GM10266 (cell line): ENCODE results near the gene DCAF5.

Experiments used
- DNase-seq: peaks from one replicate; pipeline ENCODE4 v3.0.0; 2012; ENCODE audit errors: extremely low spot score
- TF ChIP-seq, protein P1 (sequence below): IDR thresholded peaks from 2 replicates; pipeline ENCODE4 v1.5.1; 2012; ENCODE audit warnings: mild to moderate bottlenecking, low read depth; ENCODE audit not compliant: control insufficient read depth, insufficient read depth; ENCODE audit errors: missing control alignments

DCAF5 gene

DNA sequence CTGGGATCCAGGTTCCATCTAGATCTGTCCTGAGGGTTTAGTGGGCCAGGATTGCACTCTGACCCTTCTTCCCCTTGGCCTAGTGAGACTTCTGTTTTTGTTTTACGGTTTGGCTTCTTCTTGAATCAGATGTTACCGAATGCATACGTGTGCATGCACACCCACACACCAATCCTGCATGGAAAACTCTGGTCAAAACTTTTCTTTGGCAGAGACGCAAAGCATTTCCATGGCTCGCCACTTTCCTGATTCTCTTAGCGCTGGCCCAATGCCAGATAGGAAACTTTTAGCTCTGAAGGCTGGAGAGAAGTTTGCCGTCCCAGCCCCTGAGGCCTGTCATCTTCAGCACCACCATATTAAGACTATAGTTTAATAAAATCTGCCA lies 106.5 kb downstream of the DCAF5 start:
- TF ChIP-seq, protein P1, sequence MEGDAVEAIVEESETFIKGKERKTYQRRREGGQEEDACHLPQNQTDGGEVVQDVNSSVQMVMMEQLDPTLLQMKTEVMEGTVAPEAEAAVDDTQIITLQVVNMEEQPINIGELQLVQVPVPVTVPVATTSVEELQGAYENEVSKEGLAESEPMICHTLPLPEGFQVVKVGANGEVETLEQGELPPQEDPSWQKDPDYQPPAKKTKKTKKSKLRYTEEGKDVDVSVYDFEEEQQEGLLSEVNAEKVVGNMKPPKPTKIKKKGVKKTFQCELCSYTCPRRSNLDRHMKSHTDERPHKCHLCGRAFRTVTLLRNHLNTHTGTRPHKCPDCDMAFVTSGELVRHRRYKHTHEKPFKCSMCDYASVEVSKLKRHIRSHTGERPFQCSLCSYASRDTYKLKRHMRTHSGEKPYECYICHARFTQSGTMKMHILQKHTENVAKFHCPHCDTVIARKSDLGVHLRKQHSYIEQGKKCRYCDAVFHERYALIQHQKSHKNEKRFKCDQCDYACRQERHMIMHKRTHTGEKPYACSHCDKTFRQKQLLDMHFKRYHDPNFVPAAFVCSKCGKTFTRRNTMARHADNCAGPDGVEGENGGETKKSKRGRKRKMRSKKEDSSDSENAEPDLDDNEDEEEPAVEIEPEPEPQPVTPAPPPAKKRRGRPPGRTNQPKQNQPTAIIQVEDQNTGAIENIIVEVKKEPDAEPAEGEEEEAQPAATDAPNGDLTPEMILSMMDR: no peak
- no peak for DNase-seq

DNA sequence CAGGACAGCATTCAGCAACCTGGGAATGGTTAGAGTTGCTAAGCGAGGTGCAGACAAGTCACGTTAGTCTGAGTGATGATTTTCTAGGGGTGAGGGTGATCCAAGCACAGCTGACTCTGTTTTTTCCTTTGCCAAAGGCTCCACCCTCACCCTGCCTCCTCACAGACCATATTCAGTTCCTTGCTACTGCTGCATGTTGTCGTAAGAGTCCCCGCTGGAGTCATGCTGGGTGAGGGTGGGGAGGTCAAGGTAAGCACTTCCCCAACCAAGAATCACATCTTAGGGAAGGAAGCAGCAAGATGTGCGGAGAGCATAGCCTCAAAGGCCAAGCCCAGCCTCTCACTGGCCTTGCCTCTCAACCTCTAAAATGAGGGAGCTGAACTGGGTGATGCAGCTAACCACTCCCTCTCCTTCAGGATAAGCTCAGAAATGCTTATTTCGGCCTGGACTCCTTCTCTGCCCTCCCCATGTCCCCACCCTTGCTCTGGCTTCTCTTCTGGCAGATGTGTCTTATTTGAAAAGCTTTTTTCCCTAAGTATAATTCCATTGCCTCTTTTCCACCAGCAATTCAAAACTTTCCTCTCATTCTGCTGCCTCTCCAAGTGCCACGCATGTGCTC lies 107.0 kb downstream of the DCAF5 start:
- TF ChIP-seq, protein P1: no peak
- DNase-seq: no peak

DNA sequence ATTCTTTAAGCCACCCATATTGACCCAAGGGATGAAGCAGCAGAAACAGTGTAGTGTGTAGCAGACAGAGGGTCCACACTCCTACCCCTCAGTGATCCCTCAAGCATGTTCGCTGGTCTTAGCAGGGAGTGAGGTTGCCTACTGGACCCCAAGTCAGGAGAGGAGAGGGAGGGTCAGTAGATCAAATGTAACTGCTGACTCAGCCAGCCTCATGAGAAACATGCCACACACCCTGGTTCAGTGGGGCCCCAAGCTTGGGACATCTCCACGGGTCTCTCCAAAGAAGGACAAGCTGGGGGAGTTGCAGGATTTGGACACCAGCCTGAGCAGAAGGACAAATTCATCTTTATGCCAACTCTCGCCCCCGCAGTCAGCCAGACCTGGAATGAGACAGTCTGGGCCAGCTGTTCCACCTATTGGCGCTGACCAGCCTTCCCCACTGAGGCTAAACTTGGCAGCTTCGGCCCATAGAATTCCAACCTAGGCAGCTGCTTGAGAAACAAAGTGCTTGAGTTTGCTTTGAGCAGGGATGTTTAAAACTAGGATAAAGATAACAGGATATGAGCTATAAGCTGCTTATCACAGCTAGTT lies 107.9 kb downstream of the DCAF5 start:
- TF ChIP-seq, protein P1: no peak
- DNase-seq: no peak

DNA sequence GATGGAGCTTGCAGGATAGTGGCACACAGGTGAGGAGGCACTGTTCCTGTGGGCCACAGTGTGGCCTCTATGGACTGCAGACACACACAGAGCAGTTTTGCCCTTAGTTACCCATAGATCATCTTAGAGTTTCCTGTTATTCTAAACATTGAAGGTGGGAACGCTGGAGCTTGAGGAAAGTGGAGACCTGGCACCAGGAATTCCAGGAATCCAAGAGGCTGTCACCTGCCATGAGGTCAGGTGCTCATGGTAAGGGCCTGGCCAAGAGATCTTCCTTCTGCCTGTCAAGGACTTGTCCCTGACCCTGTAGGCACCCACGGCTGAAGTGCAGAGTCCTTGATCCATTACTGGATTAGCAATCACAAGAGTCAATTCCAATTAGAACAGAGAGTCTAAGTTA lies 108.6 kb downstream of the DCAF5 start:
- TF ChIP-seq, protein P1: no peak
- no peak for DNase-seq

DNA sequence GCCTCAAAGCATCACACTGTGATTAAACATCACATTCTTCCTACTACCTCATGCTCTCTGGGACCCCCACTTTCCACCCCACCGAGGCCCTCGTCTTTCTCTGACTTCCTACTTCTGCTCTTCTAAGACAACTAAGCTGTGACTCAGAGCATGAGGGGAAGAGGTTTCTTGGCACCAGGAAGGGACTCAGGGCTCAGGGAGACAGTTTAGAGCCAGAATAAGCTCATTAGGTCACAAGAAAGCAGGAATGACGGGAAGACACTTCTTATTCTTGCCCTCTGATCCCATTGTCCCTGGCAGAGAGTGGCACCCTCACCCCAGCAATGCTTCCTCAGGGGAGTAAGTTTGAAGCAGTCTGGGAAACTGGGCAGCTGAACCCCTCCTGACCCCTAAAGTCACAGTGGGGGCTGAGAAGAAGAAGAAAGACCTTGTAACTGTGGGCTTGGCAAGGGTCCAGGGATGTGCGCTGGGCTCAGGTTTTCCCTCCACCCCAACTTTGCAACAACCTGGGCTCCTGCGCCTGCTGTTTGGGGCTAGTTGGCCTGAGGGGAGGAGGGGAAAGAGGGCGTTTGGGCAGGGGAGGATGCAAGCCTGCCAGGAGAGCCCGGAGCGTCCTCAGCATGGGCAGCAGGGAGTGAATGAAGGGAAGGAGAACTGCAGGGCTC lies 109.2 kb downstream of the DCAF5 start:
- TF ChIP-seq, protein P1: no peak
- no peak for DNase-seq

DNA sequence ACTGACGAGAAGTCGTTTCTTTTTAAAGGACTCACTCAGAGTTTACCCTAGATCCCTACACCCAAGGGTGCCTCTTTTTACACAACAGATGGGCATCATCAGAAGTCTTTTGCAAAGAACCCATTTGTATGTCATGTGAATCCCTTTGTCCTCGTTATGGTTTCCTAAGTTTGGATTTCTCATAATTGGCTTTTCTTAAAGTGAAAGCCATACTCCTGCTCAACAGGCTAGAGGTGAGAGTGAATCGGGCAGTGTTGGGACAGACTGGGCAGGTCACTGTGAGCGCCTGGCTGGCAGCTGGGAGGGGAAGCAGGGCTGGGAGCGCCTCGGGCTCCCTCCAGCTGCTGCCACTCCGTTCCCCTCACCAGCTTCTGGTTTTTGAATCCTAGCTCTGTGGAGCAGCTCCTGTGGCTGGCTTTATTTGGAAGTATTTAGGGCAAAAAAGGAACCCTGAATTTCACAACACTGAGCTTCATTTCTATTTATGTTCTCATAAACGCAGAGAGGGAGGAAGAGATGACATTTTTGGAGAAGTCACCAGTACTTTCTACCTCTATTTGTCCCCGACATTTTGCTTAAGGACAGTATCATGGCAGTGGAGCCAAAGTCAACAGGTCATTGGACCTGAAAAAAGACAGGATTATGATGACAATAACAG lies 110.0 kb downstream of the DCAF5 start:
- TF ChIP-seq, protein P1: no peak
- DNase-seq: no peak
